ENCODE results near the gene NUDT12. TPM values are rescaled to one million over a fixed set of nuclear protein-coding genes. Genes with fewer than 3 reads are reported as not detected.
A peak's percentile ranks its signal among the peaks of the same experiment; 100 is the strongest.

The NUDT12 gene
- polyA plus RNA-seq, 2 of the 4 experiments (the other 2 are of a cell fraction) = 3.1 to 6.2 TPM

- TF ChIP-seq CHD2 (IDR thresholded peaks at IDR 0.05; ENCODE audit: low read length, partially characterized antibody) (no peak), MAFK (IDR thresholded peaks at IDR 0.05; ENCODE audit: partially characterized antibody) (peak; percentile 74), HDAC2 (IDR thresholded peaks at IDR 0.05) (no peak)
- no peak for FAIRE-seq
Measured at GRCh38 chr5:103541569-103541968, 21.0 kb downstream of the NUDT12 start.

GRCh38 chr5:103541114-103541513 lies 21.5 kb downstream of the NUDT12 start:
- FAIRE-seq (no peak), ATAC-seq (no peak), DNase-seq (ENCODE audit: low read depth in 1 of 2, low spot score in 1 of 2) (no peak)
- 52% methylated on average over 2 of the region's 2 CpGs for WGBS (ENCODE audit: missing lambda C conversion rate)
- Histone ChIP-seq H3K27ac (no peak overlapping the region), H3K4me2 (no peak overlapping the region), H3K4me1 (no peaks in the 10 kb centered on the region), H3K4me3 (no peak overlapping the region), H3K9me3 (no peaks in the 10 kb centered on the region)
- ChIA-PET POLR2A (no interaction called here), CTCF (no interaction called here)
- TF ChIP-seq POLR2A (IDR thresholded peaks at IDR 0.05; ENCODE audit: low read length) (no peak), MYC (IDR thresholded peaks at IDR 0.05; ENCODE audit: borderline replicate concordance, low read length) (no peak), USF2 (IDR thresholded peaks at IDR 0.05) (no peak), SREBF2 (IDR thresholded peaks at IDR 0.05) (no peak), KDM1A (IDR thresholded peaks at IDR 0.05; ENCODE audit: low read depth) (no peak), NR3C1 (IDR thresholded peaks at IDR 0.05) (no peak), HOXB13 (CRISPR knock-in tag; IDR thresholded peaks at IDR 0.05; ENCODE audit: low read depth) (no peak), CBX8 (IDR thresholded peaks at IDR 0.05) (no peak), FOXS1 (CRISPR knock-in tag; IDR thresholded peaks at IDR 0.05) (no peak), FOSB (CRISPR knock-in tag; IDR thresholded peaks at IDR 0.05) (no peak), E2F6 (IDR thresholded peaks at IDR 0.05; ENCODE audit: borderline replicate concordance, low read depth) (no peak)

More at GRCh38 chr5:103541569-103541968, 21.0 kb downstream of the NUDT12 start:
- Histone ChIP-seq H3K27ac (no peak overlapping the region), H3K4me3 (no peak overlapping the region), H3K4me1 (no peaks in the 10 kb centered on the region), H3K4me2 (no peak overlapping the region), H3K9me3 (no peaks in the 10 kb centered on the region)
- DNase-seq (ENCODE audit: low read depth in 1 of 2, low spot score in 1 of 2) (no peak), ATAC-seq (no peak)
- ChIA-PET CTCF (no interaction called here), POLR2A (no interaction called here)
- WGBS (ENCODE audit: missing lambda C conversion rate) = 81% methylated on average over 3 of the region's 3 CpGs

GRCh38 chr5:103539376-103540330 lies 22.9 kb downstream of the NUDT12 start:
- WGBS (ENCODE audit: missing lambda C conversion rate) = 31% methylated on average over 3 of the region's 3 CpGs
- no peak for FAIRE-seq
- Histone ChIP-seq H3K9me3 (no peaks in the 10 kb centered on the region), H3K4me3 (no peak overlapping the region), H3K27ac (no peak overlapping the region), H3K4me1 (no peaks in the 10 kb centered on the region), H3K4me2 (no peak overlapping the region)
- POLR2A ChIA-PET = no interaction called here
- TF ChIP-seq ATOH8 (CRISPR knock-in tag; IDR thresholded peaks at IDR 0.05; ENCODE audit: low read depth) = no peak
- no peak for TF ChIP-seq HDAC2 (IDR thresholded peaks at IDR 0.05)
- no peak for TF ChIP-seq PHF8 (IDR thresholded peaks at IDR 0.05; ENCODE audit: borderline replicate concordance, low read depth)
- no peak for TF ChIP-seq HOXB13 (CRISPR knock-in tag; IDR thresholded peaks at IDR 0.05; ENCODE audit: low read depth)
- TF ChIP-seq RARB (CRISPR knock-in tag; IDR thresholded peaks at IDR 0.05) = no peak
- TF ChIP-seq FOSL2 (IDR thresholded peaks at IDR 0.05) = no peak
- no peak for TF ChIP-seq FOSL2 (CRISPR knock-in tag; IDR thresholded peaks at IDR 0.05)
- no peak for TF ChIP-seq HEYL (CRISPR knock-in tag; IDR thresholded peaks at IDR 0.05)
- TF ChIP-seq MAZ (IDR thresholded peaks at IDR 0.05; ENCODE audit: borderline replicate concordance, low read depth, low read length) = no peak
- TF ChIP-seq RNF2 (IDR thresholded peaks at IDR 0.05; ENCODE audit: borderline replicate concordance, low read depth) = no peak
- no peak for TF ChIP-seq POLR2A (IDR thresholded peaks at IDR 0.05; ENCODE audit: low read length)
- no peak for TF ChIP-seq NPAS2 (CRISPR knock-in tag; IDR thresholded peaks at IDR 0.05; ENCODE audit: borderline replicate concordance)
- TF ChIP-seq CHD2 (IDR thresholded peaks at IDR 0.05; ENCODE audit: low read length, partially characterized antibody) = no peak
- no peak for TF ChIP-seq NR3C1 (IDR thresholded peaks at IDR 0.05)
- no peak for TF ChIP-seq EHMT2 (IDR thresholded peaks at IDR 0.05; ENCODE audit: low read depth)
- TF ChIP-seq ZC3H11A (IDR thresholded peaks at IDR 0.05) = no peak
- TF ChIP-seq MAFK (IDR thresholded peaks at IDR 0.05; ENCODE audit: partially characterized antibody) = no peak
- TF ChIP-seq ZSCAN20 (CRISPR knock-in tag; IDR thresholded peaks at IDR 0.05) = no peak
- TF ChIP-seq SREBF2 (IDR thresholded peaks at IDR 0.05) = no peak
- no peak for DNase-seq (ENCODE audit: low read depth in 1 of 2, low spot score in 1 of 2)
- CTCF ChIA-PET = no interaction called here
- ATAC-seq = no peak

Data from A549 (cell line).